ENCODE results near the gene ABHD17C. TPM values are rescaled to one million over a fixed set of nuclear protein-coding genes. Genes with fewer than 3 reads are reported as not detected.

ABHD17C gene
- total RNA-seq, 4 donors from 2014 or later: 41.0 to 96.0 (median 72.5) TPM

DNA sequence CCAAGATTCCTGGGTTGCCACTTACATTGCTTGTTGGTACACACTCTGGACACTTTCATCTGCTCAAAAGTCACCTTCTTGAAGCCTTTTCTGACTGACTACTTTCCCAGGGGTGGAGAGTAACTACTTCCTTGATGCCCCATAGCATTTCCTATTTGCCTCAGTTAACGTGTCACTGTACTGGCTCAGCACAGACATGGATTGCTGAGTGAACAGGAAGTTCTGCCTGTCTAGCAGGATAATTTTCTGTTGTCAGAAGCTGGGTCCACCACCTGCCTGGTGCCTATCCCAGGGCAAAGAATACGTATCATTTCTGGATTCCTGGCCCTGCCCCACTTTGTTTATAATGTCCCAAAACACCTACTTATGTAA, 15.3 kb upstream of the ABHD17C start:
- in situ Hi-C loops (cut with MboI; ENCODE audit: low pct_ligation_motif_present in 1 of 4, low pct_unique_long_range_greater_than_20kb in 1 of 4, low sequenced_read_pairs in 3 of 4) (no loop called here), intact Hi-C loops (cut with DNase I; ENCODE audit: low total_unique reads) (no loop called here)
- no peaks in the 10 kb centered on the region for H3K27me3 ChIP-seq
- H3K4me3 ChIP-seq: no peak overlapping the region
- peak in 2 of 3 donors; percentile 54 to 78 for TF ChIP-seq POLR2AphosphoS5 (IDR thresholded peaks at IDR 0.05)
- peak; percentile 47 for TF ChIP-seq POLR2A (IDR thresholded peaks at IDR 0.05)
- no peak for TF ChIP-seq EP300 (IDR thresholded peaks at IDR 0.05; ENCODE audit: low read depth)
- no peak for TF ChIP-seq CTCF (IDR thresholded peaks at IDR 0.05)
- peaks cover 4 to 52% (median 23%) of the 10 kb centered on the region in 4 donors for H3K4me1 ChIP-seq
- DNase-seq: peak; percentile 76
- H3K27ac ChIP-seq: peak overlapping the region; percentile 72 to 83 (median 80)
- H3K36me3 ChIP-seq: no peaks in the 10 kb centered on the region
- H3K9me3 ChIP-seq: no peaks in the 10 kb centered on the region
- 47 to 80% methylated on average over 1 to 2 of the region's 2 CpGs for WGBS, 2 donors (ENCODE audit: low coverage in 1 of 2)

GRCh38 chr15:80682201-80682600, 12.9 kb upstream of the ABHD17C start:
- 31 to 33% methylated on average over 4 of the region's 4 CpGs for WGBS, 2 donors (ENCODE audit: low coverage in 1 of 2)
- intact Hi-C loops (cut with DNase I; ENCODE audit: low total_unique reads) (no loop called here), in situ Hi-C loops (cut with MboI; ENCODE audit: low pct_ligation_motif_present in 1 of 4, low pct_unique_long_range_greater_than_20kb in 1 of 4, low sequenced_read_pairs in 3 of 4) (no loop called here)
- Histone ChIP-seq H3K36me3 (no peaks in the 10 kb centered on the region), H3K9me3 (no peaks in the 10 kb centered on the region), H3K27ac (peak overlapping the region; percentile 61 to 83 (median 80)), H3K4me3 (no peak overlapping the region), H3K27me3 (no peaks in the 10 kb centered on the region), H3K4me1 (peaks cover 4 to 58% (median 28%) of the 10 kb centered on the region in 4 donors)
- TF ChIP-seq POLR2AphosphoS5 (IDR thresholded peaks at IDR 0.05) (peak in 2 of 3 donors; percentile 30 to 68), CTCF (IDR thresholded peaks at IDR 0.05) (no peak), POLR2A (IDR thresholded peaks at IDR 0.05) (peak; percentile 51), EP300 (IDR thresholded peaks at IDR 0.05; ENCODE audit: low read depth) (peak; percentile 16)
- DNase-seq: peak; percentile 50

DNA sequence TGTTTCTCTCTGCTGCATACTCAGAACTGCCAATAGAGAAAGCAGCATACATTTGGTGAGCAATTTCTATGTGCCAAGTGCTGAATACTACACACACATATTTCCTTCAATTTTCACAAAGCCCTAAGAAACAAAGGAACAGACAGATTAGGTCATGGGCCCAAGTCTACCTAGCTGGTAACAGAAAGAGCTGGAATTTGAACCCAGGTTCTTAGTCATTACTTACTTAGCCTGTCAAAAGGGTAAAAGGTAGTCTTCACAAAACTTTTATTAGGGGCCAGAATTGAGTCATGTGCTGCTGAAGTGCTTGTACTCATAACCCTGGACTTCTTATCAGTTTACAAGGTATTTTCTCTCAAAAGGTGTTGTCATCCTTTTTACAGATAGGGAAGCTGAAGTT, 10.4 kb upstream of the ABHD17C start:
- peak overlapping the region; percentile 50 to 83 (median 76) for H3K27ac ChIP-seq
- no peaks in the 10 kb centered on the region for H3K9me3 ChIP-seq
- intact Hi-C loops (cut with DNase I; ENCODE audit: low total_unique reads) (no loop called here), in situ Hi-C loops (cut with MboI; ENCODE audit: low pct_ligation_motif_present in 1 of 4, low pct_unique_long_range_greater_than_20kb in 1 of 4, low sequenced_read_pairs in 3 of 4) (no loop called here)
- no peak for DNase-seq
- H3K36me3 ChIP-seq: no peaks in the 10 kb centered on the region
- TF ChIP-seq POLR2A (IDR thresholded peaks at IDR 0.05) (no peak), POLR2AphosphoS5 (IDR thresholded peaks at IDR 0.05) (peak in 2 of 3 donors; percentile 18 to 69), CTCF (IDR thresholded peaks at IDR 0.05) (no peak), EP300 (IDR thresholded peaks at IDR 0.05; ENCODE audit: low read depth) (no peak)
- no peak overlapping the region for H3K4me3 ChIP-seq
- peaks cover 0 to 45% (median 21%) of the 10 kb centered on the region in 4 donors for H3K4me1 ChIP-seq
- H3K27me3 ChIP-seq: no peaks in the 10 kb centered on the region

GRCh38 chr15:80685628-80686027, 9.5 kb upstream of the ABHD17C start:
- H3K4me1 ChIP-seq: peaks cover 0 to 38% (median 18%) of the 10 kb centered on the region in 4 donors
- WGBS, 2 donors (ENCODE audit: low coverage in 1 of 2): 100% methylated on average over 1 of the region's 1 CpG
- in situ Hi-C loops (cut with MboI; ENCODE audit: low pct_ligation_motif_present in 1 of 4, low pct_unique_long_range_greater_than_20kb in 1 of 4, low sequenced_read_pairs in 3 of 4) (no loop called here), intact Hi-C loops (cut with DNase I; ENCODE audit: low total_unique reads) (no loop called here)
- DNase-seq: no peak
- H3K27me3 ChIP-seq: no peaks in the 10 kb centered on the region
- no peak for TF ChIP-seq POLR2AphosphoS5 (IDR thresholded peaks at IDR 0.05)
- no peak for TF ChIP-seq EP300 (IDR thresholded peaks at IDR 0.05; ENCODE audit: low read depth)
- TF ChIP-seq CTCF (IDR thresholded peaks at IDR 0.05): no peak
- no peak overlapping the region for H3K4me3 ChIP-seq
- H3K27ac ChIP-seq: peak overlapping the region; percentile 50 to 82 (median 58)
- H3K9me3 ChIP-seq: no peaks in the 10 kb centered on the region
- no peaks in the 10 kb centered on the region for H3K36me3 ChIP-seq

Measured in transverse colon (tissue), 4 donors.